Stomach (tissue), 9 donors: Measurements from ENCODE around the gene DUSP8. TPM values are rescaled to one million over a fixed set of nuclear protein-coding genes. Genes with fewer than 3 reads are reported as not detected.

ENCODE experiments used
- DNase-seq, 2 donors: peaks; one replicate each; pipeline versions ENCODE4 v3.0.0 to v3.0.0-alpha.2; 2013 to 2019
- H3K27ac ChIP-seq, 5 donors: fragments of 200-600 bp in 4 of 5; sonication (generic) in 4 of 5; one replicate each; pipeline ENCODE4 v1.5.1; 2013 to 2019; ENCODE audit warnings: mild to moderate bottlenecking in 1 of 5, moderate library complexity in 1 of 5
- H3K27me3 ChIP-seq, 3 donors: fragments of 200-600 bp; sonication (generic); one replicate each; pipeline ENCODE4 v1.5.1; 2017 to 2019; ENCODE audit warnings: mixed run types in 1 of 3
- H3K36me3 ChIP-seq, 4 donors: fragments of 200-600 bp; sonication (generic); 1 replicate in 3 of 4; 2 replicates in 1 of 4; pipeline ENCODE4 v1.5.1; 2016 to 2019
- H3K4me1 ChIP-seq, 4 donors: fragments of 200-600 bp; sonication (generic); one replicate each; pipeline ENCODE4 v1.5.1; 2016 to 2019
- H3K4me3 ChIP-seq, 4 donors: fragments of 200-600 bp; sonication (generic) in 3 of 4; one replicate each; pipeline ENCODE4 v1.5.1; 2016 to 2019; ENCODE audit warnings: mild to moderate bottlenecking in 1 of 4
- H3K9me3 ChIP-seq, 4 donors: fragments of 200-600 bp; sonication (generic); one replicate each; pipeline ENCODE4 v1.5.1; 2016 to 2019
- EP300 ChIP-seq: sonication (generic); formaldehyde crosslinking; IDR thresholded peaks from one replicate; pipeline ENCODE4 v1.6.1; 2017; ENCODE audit warnings: antibody characterized with exemption
- POLR2A ChIP-seq, 4 donors: fragments of 450-650 bp; IDR thresholded peaks; one replicate each; pipeline ENCODE4 v1.6.1; 2016; ENCODE audit warnings: antibody characterized with exemption in 4 of 4, control low read depth in 2 of 4, mild to moderate bottlenecking in 1 of 4, moderate library complexity in 1 of 4
- POLR2AphosphoS5 ChIP-seq, 3 donors: sonication (generic); formaldehyde crosslinking; IDR thresholded peaks; one replicate each; pipeline ENCODE4 v1.6.1; 2016; ENCODE audit warnings: antibody characterized with exemption in 3 of 3
- WGBS, 5 donors: extraction: QIAGEN DNeasy Blood & Tissue Kit in 3 of 5; methylation state at CpG; one replicate each; pipeline versions ENCODE4 v1.1.5 to v1.1.7; 2013 to 2018; 5-methylcytosine and 5-hydroxymethylcytosine counted together
- intact Hi-C: fragments of 100-400 bp; cut with DNase I; formaldehyde crosslinking; loops from one replicate; pipeline ENCODE4 v1.15.1; 2023; ENCODE audit warnings: low total_unique reads
- polyA plus RNA-seq, 3 donors: library from polyadenylated mRNA; stranded (reverse); fragments of 200-250 nt; gene quantifications; one replicate each; pipeline ENCODE4 v1.2.3, GENCODE V29; 2013
- total RNA-seq, 5 donors: library from RNA; depleted of rRNA; stranded (reverse); fragments of >200 nt; gene quantifications; one replicate each; pipeline versions ENCODE4 v1.1.0 to v1.2.3, GENCODE V29; 2014 to 2016
- TF ChIP-seq, protein P1 (sequence below), 7 experiments: fragments of 450-650 bp in 4 of 7; fragments of 200-600 bp in 3 of 7; sonication (generic) in 3 of 7; IDR thresholded peaks; one replicate each; pipeline ENCODE4 v1.5.1; 2016 to 2019; ENCODE audit warnings: antibody characterized with exemption in 7 of 7, control low read depth in 2 of 7, mild to moderate bottlenecking in 1 of 7
- donor health status: healthy with polysubstance abuse.
- donor health status: Bipolar disorder and iron deficiency.
- donor health status: healthy.

The DUSP8 gene
- total and polyA plus RNA-seq, 8 donors: 0.58 to 31.6 (median 2.6) TPM

DNA sequence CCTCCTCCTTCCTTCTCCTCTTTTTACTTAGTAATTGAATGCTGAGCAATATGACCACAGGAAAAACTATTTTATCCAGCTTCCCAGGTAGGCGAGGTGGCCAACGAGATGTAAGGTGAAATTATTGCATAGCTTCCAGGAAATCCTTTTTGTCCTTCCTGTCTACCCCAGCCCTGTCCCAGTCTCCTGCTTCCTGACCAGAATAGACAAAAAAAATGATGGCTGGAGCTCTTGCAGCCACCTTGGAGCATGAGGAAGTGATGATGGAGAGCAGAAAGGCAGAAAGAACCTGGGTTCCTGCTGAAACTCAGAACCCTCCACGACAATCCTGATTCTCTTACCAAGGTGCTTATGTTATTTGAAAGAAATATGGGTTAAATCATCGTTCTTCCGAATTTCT is 33.9 kb downstream of the DUSP8 start:
- H3K36me3 ChIP-seq: peaks cover 0 to 20% (median 16%) of the 10 kb centered on the region in 4 donors
- H3K27ac ChIP-seq: no peak overlapping the region
- peaks cover 0 to 14% (median 0%) of the 10 kb centered on the region in 3 donors for H3K27me3 ChIP-seq
- TF ChIP-seq, protein P1, sequence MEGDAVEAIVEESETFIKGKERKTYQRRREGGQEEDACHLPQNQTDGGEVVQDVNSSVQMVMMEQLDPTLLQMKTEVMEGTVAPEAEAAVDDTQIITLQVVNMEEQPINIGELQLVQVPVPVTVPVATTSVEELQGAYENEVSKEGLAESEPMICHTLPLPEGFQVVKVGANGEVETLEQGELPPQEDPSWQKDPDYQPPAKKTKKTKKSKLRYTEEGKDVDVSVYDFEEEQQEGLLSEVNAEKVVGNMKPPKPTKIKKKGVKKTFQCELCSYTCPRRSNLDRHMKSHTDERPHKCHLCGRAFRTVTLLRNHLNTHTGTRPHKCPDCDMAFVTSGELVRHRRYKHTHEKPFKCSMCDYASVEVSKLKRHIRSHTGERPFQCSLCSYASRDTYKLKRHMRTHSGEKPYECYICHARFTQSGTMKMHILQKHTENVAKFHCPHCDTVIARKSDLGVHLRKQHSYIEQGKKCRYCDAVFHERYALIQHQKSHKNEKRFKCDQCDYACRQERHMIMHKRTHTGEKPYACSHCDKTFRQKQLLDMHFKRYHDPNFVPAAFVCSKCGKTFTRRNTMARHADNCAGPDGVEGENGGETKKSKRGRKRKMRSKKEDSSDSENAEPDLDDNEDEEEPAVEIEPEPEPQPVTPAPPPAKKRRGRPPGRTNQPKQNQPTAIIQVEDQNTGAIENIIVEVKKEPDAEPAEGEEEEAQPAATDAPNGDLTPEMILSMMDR (IDR thresholded peaks at IDR 0.05): no peak
- TF ChIP-seq POLR2AphosphoS5 (IDR thresholded peaks at IDR 0.05) (no peak), EP300 (no peak)
- H3K4me1 ChIP-seq: peaks cover 20 to 41% (median 32%) of the 10 kb centered on the region in 4 donors
- intact Hi-C loops: no loop called here
- DNase-seq: no peak
- H3K9me3 ChIP-seq: no peaks in the 10 kb centered on the region
- 80 to 91% (median 88%) methylated on average over 5 of the region's 5 CpGs for WGBS, 5 donors
- no peak overlapping the region for H3K4me3 ChIP-seq

DNA sequence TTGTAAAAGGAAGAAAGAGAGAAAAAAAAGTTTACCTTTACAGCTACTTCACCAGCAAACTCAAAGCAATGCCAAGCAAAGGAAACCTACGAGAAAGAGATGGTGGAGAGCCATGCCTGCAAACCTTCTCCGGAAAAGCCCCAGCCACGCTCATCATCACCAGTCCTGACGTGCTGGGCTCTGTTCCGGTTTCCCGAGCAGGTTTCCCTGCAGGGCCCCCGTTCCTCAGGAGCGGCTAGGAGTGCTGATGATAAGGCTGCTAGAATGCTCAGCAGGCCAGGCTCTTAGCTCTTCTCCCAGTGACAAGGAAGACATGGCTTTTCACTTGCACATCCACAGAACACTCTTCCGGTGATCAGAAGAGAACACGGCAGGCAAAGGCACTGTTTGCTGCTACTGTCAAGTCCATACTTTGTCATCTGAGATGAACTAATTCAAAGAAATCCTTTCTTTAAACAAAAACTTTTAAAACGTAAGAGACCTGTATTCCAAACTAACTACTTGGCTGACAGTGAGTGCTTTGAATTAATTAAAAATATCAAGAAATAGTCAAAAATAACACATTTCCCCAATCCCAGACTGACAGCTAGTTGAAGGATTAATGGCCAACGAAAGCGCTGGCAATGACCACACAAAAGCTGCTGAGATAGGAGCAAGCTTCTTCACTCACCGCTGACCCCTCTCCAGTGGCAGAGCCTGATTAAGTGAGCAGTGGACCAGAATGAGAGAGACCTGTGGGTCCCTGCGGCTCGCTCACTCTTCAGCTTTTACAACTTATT is 35.8 kb downstream of the DUSP8 start:
- intact Hi-C loops: no loop called here
- H3K27ac ChIP-seq: peak overlapping the region in 1 of 5 donors; percentile 25
- peaks cover 39 to 60% (median 51%) of the 10 kb centered on the region in 4 donors for H3K4me1 ChIP-seq
- WGBS, 5 donors: 67 to 70% (median 68%) methylated on average over 16 of the region's 16 CpGs
- H3K9me3 ChIP-seq: no peaks in the 10 kb centered on the region
- no peaks in the 10 kb centered on the region for H3K27me3 ChIP-seq
- TF ChIP-seq, protein P1 (IDR thresholded peaks at IDR 0.05): no peak
- TF ChIP-seq POLR2A (IDR thresholded peaks at IDR 0.05): no peak
- TF ChIP-seq EP300: no peak
- no peak for TF ChIP-seq POLR2AphosphoS5 (IDR thresholded peaks at IDR 0.05)
- DNase-seq: peak in 1 of 2 donors; percentile 63
- H3K36me3 ChIP-seq: peaks cover 0 to 34% (median 20%) of the 10 kb centered on the region in 4 donors
- H3K4me3 ChIP-seq: no peak overlapping the region

DNA sequence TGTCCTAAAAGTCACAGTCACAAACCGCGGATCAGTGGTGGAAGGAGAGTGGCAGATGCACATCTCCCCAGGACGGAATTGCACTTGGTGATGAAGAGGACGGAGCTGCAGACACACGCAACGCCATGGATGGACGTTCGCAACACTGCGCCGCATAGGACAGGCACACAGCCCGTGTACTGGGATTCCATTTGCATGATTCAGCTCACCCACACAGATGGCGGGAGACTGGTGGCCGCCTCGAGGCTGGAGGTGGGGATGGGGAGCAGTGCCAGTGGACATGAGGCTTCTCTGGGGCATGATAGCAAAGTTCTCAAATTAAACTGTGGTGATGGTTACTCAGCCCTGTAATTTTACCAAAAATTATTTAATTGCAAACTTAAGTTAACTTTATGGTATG is 37.4 kb downstream of the DUSP8 start:
- 82 to 90% (median 86%) methylated on average over 14 of the region's 14 CpGs for WGBS, 5 donors
- TF ChIP-seq POLR2AphosphoS5 (IDR thresholded peaks at IDR 0.05) (no peak), POLR2A (IDR thresholded peaks at IDR 0.05) (no peak), EP300 (no peak)
- TF ChIP-seq, protein P1 (IDR thresholded peaks at IDR 0.05): no peak
- H3K36me3 ChIP-seq: peaks cover 0 to 34% (median 20%) of the 10 kb centered on the region in 4 donors
- DNase-seq: no peak
- H3K9me3 ChIP-seq: no peaks in the 10 kb centered on the region
- H3K27me3 ChIP-seq: no peaks in the 10 kb centered on the region
- intact Hi-C loops: no loop called here
- peaks cover 46 to 75% (median 61%) of the 10 kb centered on the region in 4 donors for H3K4me1 ChIP-seq
- H3K4me3 ChIP-seq: no peak overlapping the region
- no peak overlapping the region for H3K27ac ChIP-seq

DNA sequence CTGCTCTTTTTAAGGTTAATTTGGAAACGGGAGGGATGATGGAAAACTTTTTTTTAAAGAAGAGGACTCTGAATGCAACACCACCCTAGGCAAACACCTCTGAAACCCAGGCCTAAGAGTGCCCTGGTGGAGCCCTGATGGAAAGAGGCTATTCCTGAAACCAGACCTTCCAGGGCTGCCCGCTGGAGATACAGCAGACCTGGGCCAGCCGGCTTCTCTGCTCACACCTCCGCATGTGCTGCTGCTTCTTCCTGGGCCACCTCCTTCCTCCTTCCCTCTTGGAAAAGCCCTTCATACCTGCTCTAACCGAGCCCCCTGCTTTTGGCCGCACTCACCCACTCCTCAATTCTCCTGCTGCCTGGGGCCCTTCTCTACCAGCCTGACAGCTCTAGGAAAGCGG is 37.9 kb downstream of the DUSP8 start:
- no peak overlapping the region for H3K27ac ChIP-seq
- H3K9me3 ChIP-seq: no peaks in the 10 kb centered on the region
- intact Hi-C loops: no loop called here
- WGBS, 5 donors: 86 to 88% (median 87%) methylated on average over 7 of the region's 7 CpGs
- TF ChIP-seq EP300: no peak
- TF ChIP-seq, protein P1 (IDR thresholded peaks at IDR 0.05): no peak
- no peak for TF ChIP-seq POLR2A (IDR thresholded peaks at IDR 0.05)
- TF ChIP-seq POLR2AphosphoS5 (IDR thresholded peaks at IDR 0.05): no peak
- no peak overlapping the region for H3K4me3 ChIP-seq
- H3K27me3 ChIP-seq: no peaks in the 10 kb centered on the region
- DNase-seq: no peak
- H3K36me3 ChIP-seq: peaks cover 0 to 34% (median 20%) of the 10 kb centered on the region in 4 donors
- peaks cover 46 to 80% (median 63%) of the 10 kb centered on the region in 4 donors for H3K4me1 ChIP-seq
